Lower lobe of right lung (tissue), 2 donors: ENCODE data around the gene WNT7B. TPM values are rescaled to one million over a fixed set of nuclear protein-coding genes. Genes with fewer than 3 reads are reported as not detected.

Source experiments
- ATAC-seq, 2 donors: fragments of 200-7000 bp; cut with Tn5 transposase; one replicate each; pipeline ENCODE4 v1.9.1; 2020 to 2022; ENCODE audit warnings: mild to moderate bottlenecking in 2 of 2, moderate library complexity in 2 of 2
- DNase-seq: peaks from one replicate; pipeline ENCODE4 v3.0.0-alpha.2; 2020
- H3K27ac ChIP-seq: fragments of 200-600 bp; one replicate; pipeline ENCODE4 v1.8.0; 2022
- H3K27me3 ChIP-seq: fragments of 200-600 bp; one replicate; pipeline ENCODE4 v1.8.0; 2022; ENCODE audit warnings: low read depth
- H3K36me3 ChIP-seq: fragments of 200-600 bp; one replicate; pipeline ENCODE4 v1.8.0; 2022; ENCODE audit warnings: mild to moderate bottlenecking
- H3K4me1 ChIP-seq: fragments of 200-600 bp; one replicate; pipeline ENCODE4 v1.8.0; 2022
- H3K4me3 ChIP-seq: fragments of 200-600 bp; one replicate; pipeline ENCODE4 v1.8.0; 2022; ENCODE audit warnings: mild to moderate bottlenecking
- H3K9me3 ChIP-seq: fragments of 200-600 bp; one replicate; pipeline ENCODE4 v1.8.0; 2022
- CTCF ChIP-seq: fragments of 200-600 bp; IDR thresholded peaks from one replicate; pipeline ENCODE4 v1.8.0; 2022; ENCODE audit warnings: antibody characterized with exemption, mild to moderate bottlenecking
- intact Hi-C: fragments of 100-400 bp; cut with DNase I; formaldehyde crosslinking; loops from one replicate; pipeline ENCODE4 v1.11.0; 2022
- total RNA-seq: library from RNA; stranded (reverse); fragmentation: NEBNext Ultra II Directional; extraction: Animal tissue kit (Norgen Biotek cat#: 25700); gene quantifications from one replicate; pipeline ENCODE4 v1.2.1, GENCODE V29; 2021
- donor health status: DM: no; HTN: yes; CAD: no; lungs with severe emphysema.

WNT7B gene
- total RNA-seq, 1 donor from 2014 or later = 6.3 TPM

GRCh38 chr22:45966320-45966894 is 10.6 kb downstream of the WNT7B start:
- Histone ChIP-seq H3K27me3 (peaks cover 40% of the 10 kb centered on the region), H3K4me1 (peaks cover 3% of the 10 kb centered on the region), H3K9me3 (no peaks in the 10 kb centered on the region), H3K36me3 (no peaks in the 10 kb centered on the region), H3K4me3 (no peak overlapping the region), H3K27ac (no peak overlapping the region)
- no peak for TF ChIP-seq CTCF
- intact Hi-C loops = no loop called here
- no peak for DNase-seq
- no peak for ATAC-seq

- DNase-seq = no peak
- Histone ChIP-seq H3K9me3 (no peaks in the 10 kb centered on the region), H3K4me3 (no peak overlapping the region), H3K4me1 (no peaks in the 10 kb centered on the region), H3K27me3 (peaks cover 33% of the 10 kb centered on the region), H3K36me3 (no peaks in the 10 kb centered on the region), H3K27ac (no peak overlapping the region)
- TF ChIP-seq CTCF = no peak
- intact Hi-C loops = no loop called here
- ATAC-seq = no peak
These were observed 11.4 kb downstream of the WNT7B start for GRCh38 chr22:45965563-45965962.

- TF ChIP-seq CTCF = no peak
- intact Hi-C loops = no loop called here
- Histone ChIP-seq H3K36me3 (no peaks in the 10 kb centered on the region), H3K27me3 (peaks cover 28% of the 10 kb centered on the region), H3K4me3 (no peak overlapping the region), H3K4me1 (no peaks in the 10 kb centered on the region), H3K27ac (no peak overlapping the region), H3K9me3 (no peaks in the 10 kb centered on the region)
- no peak for DNase-seq
- no peak for ATAC-seq
These were observed 11.9 kb downstream of the WNT7B start for GRCh38 chr22:45964926-45965527.

GRCh38 chr22:45964372-45964771 is 12.6 kb downstream of the WNT7B start:
- no peak for ATAC-seq
- no peaks in the 10 kb centered on the region for H3K4me1 ChIP-seq
- no peaks in the 10 kb centered on the region for H3K9me3 ChIP-seq
- no peak for TF ChIP-seq CTCF
- H3K27ac ChIP-seq = no peak overlapping the region
- peaks cover 21% of the 10 kb centered on the region for H3K27me3 ChIP-seq
- no peaks in the 10 kb centered on the region for H3K36me3 ChIP-seq
- no peak overlapping the region for H3K4me3 ChIP-seq
- no peak for DNase-seq
- intact Hi-C loops = no loop called here

GRCh38 chr22:45963821-45964220 is 13.1 kb downstream of the WNT7B start:
- DNase-seq = no peak

More at GRCh38 chr22:45963821-45964220, 13.1 kb downstream of the WNT7B start:
- no peak overlapping the region for H3K4me3 ChIP-seq
- H3K4me1 ChIP-seq = no peaks in the 10 kb centered on the region
- intact Hi-C loops = no loop called here
- H3K9me3 ChIP-seq = no peaks in the 10 kb centered on the region
- no peaks in the 10 kb centered on the region for H3K36me3 ChIP-seq
- TF ChIP-seq CTCF = no peak
- peaks cover 16% of the 10 kb centered on the region for H3K27me3 ChIP-seq
- ATAC-seq = no peak
- no peak overlapping the region for H3K27ac ChIP-seq
